ENCODE measurements around the gene FHOD1. TPM values are rescaled to one million over a fixed set of nuclear protein-coding genes. Genes with fewer than 3 reads are reported as not detected.
A peak's percentile ranks its signal among the peaks of the same experiment; 100 is the strongest.

Gene FHOD1
- total RNA-seq, 1 experiment from 2014 or later, result 45.5 TPM

DNA sequence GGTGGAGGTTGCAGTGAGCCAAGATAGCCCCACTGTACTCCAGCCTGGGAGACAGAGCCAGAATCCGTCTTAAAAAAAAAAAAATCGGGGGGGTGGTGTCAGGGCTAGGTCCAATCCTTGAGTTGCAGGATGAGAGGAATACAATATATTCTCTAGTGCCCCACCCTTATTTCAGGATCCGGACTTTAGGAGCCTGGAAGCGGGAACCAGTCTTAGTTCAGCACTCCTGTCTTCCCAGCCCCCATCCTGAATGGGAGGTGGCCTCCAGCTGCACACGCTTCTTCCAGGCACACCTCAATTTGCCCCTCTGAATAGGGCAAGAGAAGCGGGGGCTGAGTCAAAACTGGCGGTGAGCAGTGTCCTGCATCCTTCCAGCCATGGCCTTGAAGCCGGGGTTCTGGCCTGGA is 1.6 kb downstream of the FHOD1 start:
- no peaks in the 10 kb centered on the region for H3K36me3 ChIP-seq (ENCODE audit: low read depth, low read length)
- no peaks in the 10 kb centered on the region for H3K9me2 ChIP-seq (replicated peaks; ENCODE audit: low read length)
- peak overlapping the region; percentile 95 for H3K4me2 ChIP-seq (ENCODE audit: low read length)
- peak overlapping the region; percentile 88 for H3K27ac ChIP-seq (ENCODE audit: low read length)
- CTCF ChIA-PET, result interaction anchor here (1.1 kb wide), 1 partner anchor 31 kb away, joined by 3 read pairs; no protein-coding TSS in a partner anchor
- H3K4me1 ChIP-seq (ENCODE audit: insufficient read depth, low read length), result peaks cover 65% of the 10 kb centered on the region
- no TSS peak for BruUV-seq (replicated peaks)
- intact Hi-C loops (cut with micrococcal nuclease), result loop anchor here (10.0 kb wide), 1 partner anchor 51 kb away; the partner anchor contains the start of genes E2F4, ELMO3 and EXOC3L1
- peak overlapping the region; percentile 89 for H3K4me3 ChIP-seq (ENCODE audit: low read length)
- no peaks in the 10 kb centered on the region for H4K20me1 ChIP-seq (ENCODE audit: low read length)
- H3K79me2 ChIP-seq (ENCODE audit: low read length), result peaks cover 49% of the 10 kb centered on the region
- no peak for TF ChIP-seq EZH2 (IDR thresholded peaks at IDR 0.05; ENCODE audit: low read length, unreplicated experiment)
- TF ChIP-seq, protein P1, sequence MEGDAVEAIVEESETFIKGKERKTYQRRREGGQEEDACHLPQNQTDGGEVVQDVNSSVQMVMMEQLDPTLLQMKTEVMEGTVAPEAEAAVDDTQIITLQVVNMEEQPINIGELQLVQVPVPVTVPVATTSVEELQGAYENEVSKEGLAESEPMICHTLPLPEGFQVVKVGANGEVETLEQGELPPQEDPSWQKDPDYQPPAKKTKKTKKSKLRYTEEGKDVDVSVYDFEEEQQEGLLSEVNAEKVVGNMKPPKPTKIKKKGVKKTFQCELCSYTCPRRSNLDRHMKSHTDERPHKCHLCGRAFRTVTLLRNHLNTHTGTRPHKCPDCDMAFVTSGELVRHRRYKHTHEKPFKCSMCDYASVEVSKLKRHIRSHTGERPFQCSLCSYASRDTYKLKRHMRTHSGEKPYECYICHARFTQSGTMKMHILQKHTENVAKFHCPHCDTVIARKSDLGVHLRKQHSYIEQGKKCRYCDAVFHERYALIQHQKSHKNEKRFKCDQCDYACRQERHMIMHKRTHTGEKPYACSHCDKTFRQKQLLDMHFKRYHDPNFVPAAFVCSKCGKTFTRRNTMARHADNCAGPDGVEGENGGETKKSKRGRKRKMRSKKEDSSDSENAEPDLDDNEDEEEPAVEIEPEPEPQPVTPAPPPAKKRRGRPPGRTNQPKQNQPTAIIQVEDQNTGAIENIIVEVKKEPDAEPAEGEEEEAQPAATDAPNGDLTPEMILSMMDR (conservative IDR thresholded peaks at IDR 0.05; ENCODE audit: low read depth, low read length), result no peak
- no peak for TF ChIP-seq EZH2phosphoT487 (IDR thresholded peaks at IDR 0.05; ENCODE audit: borderline replicate concordance, low read length)
- H3K9ac ChIP-seq (ENCODE audit: low read length), result peak overlapping the region; percentile 60
- ATAC-seq, result no peak
- H3K9me3 ChIP-seq (ENCODE audit: low read length), result no peaks in the 10 kb centered on the region
- POLR2A ChIA-PET (ENCODE audit: unreplicated experiment), result interaction anchor here (0.6 kb wide), 1 partner anchor 57 kb away, joined by 3 read pairs; no protein-coding TSS in a partner anchor
- H2AFZ ChIP-seq (ENCODE audit: low read length), result peak overlapping the region; percentile 64
- peaks cover 15% of the 10 kb centered on the region for H3F3A ChIP-seq (ENCODE audit: low read length, unreplicated experiment)
- no peaks in the 10 kb centered on the region for H3K27me3 ChIP-seq (ENCODE audit: low read length)
- peak; percentile 39 for DNase-seq

DNA sequence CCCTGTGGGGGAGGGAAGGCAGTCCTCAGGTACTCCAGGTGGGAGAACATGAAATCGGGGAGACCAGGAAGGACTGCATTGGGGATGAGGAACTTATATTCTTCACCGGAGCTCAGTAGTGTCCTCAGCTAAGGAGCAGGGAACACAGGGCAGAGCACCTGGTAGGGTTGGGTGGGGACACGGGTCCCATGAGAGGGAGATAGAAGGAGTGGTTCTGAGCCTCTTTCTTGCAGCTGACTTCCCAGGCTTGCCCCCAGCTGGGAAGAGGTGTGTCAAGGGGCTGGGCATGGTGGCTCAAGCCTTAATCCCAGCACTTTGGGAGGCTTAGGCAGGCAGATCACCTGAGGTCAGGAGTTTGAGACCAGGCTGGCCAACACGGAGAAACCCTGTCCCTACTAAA is 2.1 kb downstream of the FHOD1 start:
- H3K4me1 ChIP-seq (ENCODE audit: insufficient read depth, low read length), result peaks cover 69% of the 10 kb centered on the region

More for the DNA sequence above, 2.1 kb downstream of the FHOD1 start:
- no peaks in the 10 kb centered on the region for H3K9me2 ChIP-seq (replicated peaks; ENCODE audit: low read length)
- no TSS peak for BruUV-seq (replicated peaks)
- H3K27ac ChIP-seq (ENCODE audit: low read length), result peak overlapping the region; percentile 88
- H3K9ac ChIP-seq (ENCODE audit: low read length), result peak overlapping the region; percentile 60; the same call in 1 of the 2 replicates
- peaks cover 54% of the 10 kb centered on the region for H3K79me2 ChIP-seq (ENCODE audit: low read length)
- POLR2A ChIA-PET (ENCODE audit: unreplicated experiment), result no interaction called here
- H2AFZ ChIP-seq (ENCODE audit: low read length), result no peak overlapping the region
- no peaks in the 10 kb centered on the region for H3K9me3 ChIP-seq (ENCODE audit: low read length)
- peaks cover 15% of the 10 kb centered on the region for H3F3A ChIP-seq (ENCODE audit: low read length, unreplicated experiment)
- no peaks in the 10 kb centered on the region for H3K36me3 ChIP-seq (ENCODE audit: low read depth, low read length)
- H3K27me3 ChIP-seq (ENCODE audit: low read length), result no peaks in the 10 kb centered on the region
- ATAC-seq (no peak), DNase-seq (no peak)
- H4K20me1 ChIP-seq (ENCODE audit: low read length), result no peaks in the 10 kb centered on the region
- CTCF ChIA-PET, result no interaction called here
- H3K4me3 ChIP-seq (ENCODE audit: low read length), result peak overlapping the region; percentile 89
- peak overlapping the region; percentile 95 for H3K4me2 ChIP-seq (ENCODE audit: low read length)
- TF ChIP-seq, protein P1 (conservative IDR thresholded peaks at IDR 0.05; ENCODE audit: low read depth, low read length), result no peak
- TF ChIP-seq EZH2 (IDR thresholded peaks at IDR 0.05; ENCODE audit: low read length, unreplicated experiment), result no peak
- no peak for TF ChIP-seq EZH2phosphoT487 (IDR thresholded peaks at IDR 0.05; ENCODE audit: borderline replicate concordance, low read length)
- intact Hi-C loops (cut with micrococcal nuclease), result loop anchor here (10.0 kb wide), 1 partner anchor 50 kb away; the partner anchor contains the start of genes E2F4, ELMO3 and EXOC3L1
